Heart left ventricle (tissue), 13 donors: ENCODE results near the gene ANO2.

ENCODE experiments used
- POLR2A ChIP-seq, 2 donors: fragments of 450-650 bp; IDR thresholded peaks; one replicate each; pipeline ENCODE4 v1.6.1; 2017; ENCODE audit warnings: antibody characterized with exemption in 2 of 2, mild to moderate bottlenecking in 2 of 2, moderate library complexity in 2 of 2
- TF ChIP-seq, protein P1 (sequence below), 12 donors: fragments of 200-600 bp; sonication (generic) in 4 of 12; IDR thresholded peaks; one replicate each; pipeline versions ENCODE4 v1.5.0 to v1.8.0; 2018 to 2022; ENCODE audit warnings: antibody characterized with exemption in 12 of 12, mild to moderate bottlenecking in 5 of 12
- donor health status: ischemic (EF 13 %, LVEDD 7.1; RV severe dilation, severe dysfunction).
- donor health status: DM: no; HTN: yes; CAD: no.
- donor health status: DM: no; HTN: no; CAD: no.
- donor health status: ischemic (EF 25% LVEDD 6.9; RV normal size, moderate dysfunction).
- donor health status: ischemic (EF 25% LVEDD 5.7; RV mildly dilated, moderate dysfunction).
- donor health status: ischemic (EF 35%, LVEDD 5.7; RV mildly dilated, moderate dysfunction).
- donor health status: nonischemic (EF 11% LVEDD 7.7; RV severe dilation, severe dysfunction).
- donor health status: DM: yes; HTN: yes; CAD: no.
- donor health status: PGD.
- donor health status: ischemic (EF 29% LVEDD 5.4; RV normal size, mild dysfunction).
- donor health status: nonischemic (EF 23%, LVEDD 6.1; RV moderate dilation, normal function).

DNA sequence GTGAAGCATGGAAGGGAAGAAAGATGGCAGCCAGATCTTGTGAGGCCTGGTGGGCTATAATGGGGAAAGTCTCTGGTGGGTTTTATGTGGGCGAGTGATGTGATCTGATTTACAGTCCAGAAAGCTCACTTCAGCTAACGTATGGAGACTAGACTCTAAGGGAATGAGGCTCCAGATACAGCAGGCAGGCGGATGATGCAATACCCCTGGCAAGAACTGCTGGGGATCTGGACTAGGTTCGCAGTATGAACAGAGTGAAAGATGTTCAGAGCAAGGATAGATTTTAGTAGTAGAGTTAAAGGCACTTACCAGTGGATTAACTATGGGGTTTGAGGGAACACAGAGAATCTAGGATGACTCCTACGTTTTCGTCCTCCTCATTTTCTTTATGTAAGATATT is 253.1 kb downstream of the ANO2 start:
- TF ChIP-seq, protein P1, sequence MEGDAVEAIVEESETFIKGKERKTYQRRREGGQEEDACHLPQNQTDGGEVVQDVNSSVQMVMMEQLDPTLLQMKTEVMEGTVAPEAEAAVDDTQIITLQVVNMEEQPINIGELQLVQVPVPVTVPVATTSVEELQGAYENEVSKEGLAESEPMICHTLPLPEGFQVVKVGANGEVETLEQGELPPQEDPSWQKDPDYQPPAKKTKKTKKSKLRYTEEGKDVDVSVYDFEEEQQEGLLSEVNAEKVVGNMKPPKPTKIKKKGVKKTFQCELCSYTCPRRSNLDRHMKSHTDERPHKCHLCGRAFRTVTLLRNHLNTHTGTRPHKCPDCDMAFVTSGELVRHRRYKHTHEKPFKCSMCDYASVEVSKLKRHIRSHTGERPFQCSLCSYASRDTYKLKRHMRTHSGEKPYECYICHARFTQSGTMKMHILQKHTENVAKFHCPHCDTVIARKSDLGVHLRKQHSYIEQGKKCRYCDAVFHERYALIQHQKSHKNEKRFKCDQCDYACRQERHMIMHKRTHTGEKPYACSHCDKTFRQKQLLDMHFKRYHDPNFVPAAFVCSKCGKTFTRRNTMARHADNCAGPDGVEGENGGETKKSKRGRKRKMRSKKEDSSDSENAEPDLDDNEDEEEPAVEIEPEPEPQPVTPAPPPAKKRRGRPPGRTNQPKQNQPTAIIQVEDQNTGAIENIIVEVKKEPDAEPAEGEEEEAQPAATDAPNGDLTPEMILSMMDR (IDR thresholded peaks at IDR 0.05) = no peak
- TF ChIP-seq POLR2A (IDR thresholded peaks at IDR 0.05) = no peak
